ENCODE measurements around the gene TMEM101.

TMEM101 gene

GRCh38 chr17:43983196-43983514 lies 31.6 kb downstream of the TMEM101 start:
- DNase-seq (ENCODE audit: low read depth) = no peak
- TF ChIP-seq CTCF (IDR thresholded peaks at IDR 0.05; ENCODE audit: control insufficient read depth, insufficient read depth, low read depth, low read length, missing control alignments) = no peak
- no peak overlapping the region for H3K4me3 ChIP-seq (ENCODE audit: control insufficient read depth, low read depth, low read length)

GRCh38 chr17:43982171-43982570 lies 32.6 kb downstream of the TMEM101 start:
- no peak for TF ChIP-seq CTCF (IDR thresholded peaks at IDR 0.05; ENCODE audit: control insufficient read depth, insufficient read depth, low read depth, low read length, missing control alignments)
- no peak overlapping the region for H3K4me3 ChIP-seq (ENCODE audit: control insufficient read depth, low read depth, low read length)
- no peak for DNase-seq (ENCODE audit: low read depth)

- no peak overlapping the region for H3K4me3 ChIP-seq (ENCODE audit: control insufficient read depth, low read depth, low read length)
- no peak for TF ChIP-seq CTCF (IDR thresholded peaks at IDR 0.05; ENCODE audit: control insufficient read depth, insufficient read depth, low read depth, low read length, missing control alignments)
Observed at GRCh38 chr17:43979671-43980070, 35.1 kb downstream of the TMEM101 start.

GRCh38 chr17:43979011-43979410 lies 35.8 kb downstream of the TMEM101 start:
- no peak overlapping the region for H3K4me3 ChIP-seq (ENCODE audit: control insufficient read depth, low read depth, low read length)

More at GRCh38 chr17:43979671-43980070, 35.1 kb downstream of the TMEM101 start:
- DNase-seq (ENCODE audit: low read depth) = no peak

GRCh38 chr17:43978078-43978477 lies 36.7 kb downstream of the TMEM101 start:
- no peak for DNase-seq (ENCODE audit: low read depth)
- TF ChIP-seq CTCF (IDR thresholded peaks at IDR 0.05; ENCODE audit: control insufficient read depth, insufficient read depth, low read depth, low read length, missing control alignments) = no peak
- H3K4me3 ChIP-seq (ENCODE audit: control insufficient read depth, low read depth, low read length) = no peak overlapping the region

More at GRCh38 chr17:43979011-43979410, 35.8 kb downstream of the TMEM101 start:
- no peak for DNase-seq (ENCODE audit: low read depth)
- no peak for TF ChIP-seq CTCF (IDR thresholded peaks at IDR 0.05; ENCODE audit: control insufficient read depth, insufficient read depth, low read depth, low read length, missing control alignments)

GRCh38 chr17:43976963-43977837 lies 37.6 kb downstream of the TMEM101 start:
- no peak for TF ChIP-seq CTCF (IDR thresholded peaks at IDR 0.05; ENCODE audit: control insufficient read depth, insufficient read depth, low read depth, low read length, missing control alignments)
- no peak for DNase-seq (ENCODE audit: low read depth)

More at GRCh38 chr17:43976963-43977837, 37.6 kb downstream of the TMEM101 start:
- no peak overlapping the region for H3K4me3 ChIP-seq (ENCODE audit: control insufficient read depth, low read depth, low read length)

All from AG09309 (cell line).